GM19452 (cell line): ENCODE results near the gene SPAG9.
"Not testable (repeated sequence)": the region's sequence is repeated elsewhere in the genome, so short reads cannot be mapped to it uniquely, and the experiment has no call there.

ENCODE experiments used
- ATAC-seq: cut with Tn5 transposase; IDR thresholded peaks from one replicate; pipeline ENCODE4 v1.9.1; 2021; ENCODE audit not compliant: unreplicated experiment

SPAG9 gene

GRCh38 chr17:50944902-50945720 lies 175.6 kb downstream of the SPAG9 start:
- ATAC-seq: no peak

- no peak for ATAC-seq
These were observed 176.4 kb downstream of the SPAG9 start for GRCh38 chr17:50944054-50944901.

- ATAC-seq: no peak
These were observed 177.1 kb downstream of the SPAG9 start for GRCh38 chr17:50943575-50943933.

GRCh38 chr17:50941676-50942048 lies 179.0 kb downstream of the SPAG9 start:
- not testable (repeated sequence) for ATAC-seq

- ATAC-seq: no peak
These were observed 180.6 kb downstream of the SPAG9 start for GRCh38 chr17:50939795-50940684.

GRCh38 chr17:50939542-50939794 lies 181.2 kb downstream of the SPAG9 start:
- ATAC-seq: no peak

- ATAC-seq: no peak
These were observed 181.7 kb downstream of the SPAG9 start for GRCh38 chr17:50938821-50939541.

GRCh38 chr17:50935996-50936266 lies 184.7 kb downstream of the SPAG9 start:
- ATAC-seq: no peak

GRCh38 chr17:50935221-50935995 lies 185.3 kb downstream of the SPAG9 start:
- no peak for ATAC-seq

- no peak for ATAC-seq
These were observed 185.9 kb downstream of the SPAG9 start for GRCh38 chr17:50934672-50935220.

- ATAC-seq: no peak
These were observed 186.5 kb downstream of the SPAG9 start for GRCh38 chr17:50934161-50934560.

GRCh38 chr17:50931144-50931908 lies 189.3 kb downstream of the SPAG9 start:
- ATAC-seq: no peak

- ATAC-seq: no peak
These were observed 192.0 kb downstream of the SPAG9 start for GRCh38 chr17:50928646-50929045.

- no peak for ATAC-seq
These were observed 193.4 kb downstream of the SPAG9 start for GRCh38 chr17:50927287-50927686.

- ATAC-seq: no peak
These were observed 194.1 kb downstream of the SPAG9 start for GRCh38 chr17:50926523-50926922.

- no peak for ATAC-seq
These were observed 195.3 kb downstream of the SPAG9 start for GRCh38 chr17:50925296-50925891.

- ATAC-seq: no peak
These were observed 195.9 kb downstream of the SPAG9 start for GRCh38 chr17:50924800-50925199.

- no peak for ATAC-seq
These were observed 196.4 kb downstream of the SPAG9 start for GRCh38 chr17:50924300-50924699.

- ATAC-seq: no peak
These were observed 197.1 kb downstream of the SPAG9 start for GRCh38 chr17:50923611-50924010.
